T-helper 22 cell (primary cell): ENCODE measurements around the gene ZFP2.

Experiments
- DNase-seq: peaks from one replicate; pipeline ENCODE4 v3.0.0-alpha.2; 2020; ENCODE audit warnings: low read depth

Gene ZFP2

DNA sequence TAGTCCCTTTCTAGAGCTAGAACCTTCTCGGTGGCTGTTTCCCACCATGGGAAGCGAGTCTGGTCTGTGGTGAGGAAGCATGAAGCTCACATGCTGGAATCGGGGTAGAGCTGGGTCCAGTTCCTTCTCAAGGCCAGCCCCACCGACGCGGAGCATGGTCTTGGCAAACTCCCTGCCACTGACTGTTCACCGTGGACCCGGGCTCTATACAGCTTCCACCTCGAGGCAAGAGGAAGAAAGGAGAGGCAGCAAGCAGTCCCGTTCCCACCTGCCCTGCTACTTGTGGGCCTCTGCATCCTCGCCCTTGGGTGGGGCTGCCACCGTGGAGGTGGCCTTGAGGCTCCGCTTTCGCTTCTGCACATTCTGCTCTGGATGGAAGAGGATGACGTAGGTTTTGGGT is 85.7 kb downstream of the ZFP2 start:
- no peak for DNase-seq
